Measurements from ENCODE around the gene ASTN1. TPM values are rescaled to one million over a fixed set of nuclear protein-coding genes. Genes with fewer than 3 reads are reported as not detected.
"Not testable (repeated sequence)": the region's sequence is repeated elsewhere in the genome, so short reads cannot be mapped to it uniquely, and the experiment has no call there.

Gene ASTN1
- total RNA-seq, 1 experiment from 2014 or later: not detected

DNA sequence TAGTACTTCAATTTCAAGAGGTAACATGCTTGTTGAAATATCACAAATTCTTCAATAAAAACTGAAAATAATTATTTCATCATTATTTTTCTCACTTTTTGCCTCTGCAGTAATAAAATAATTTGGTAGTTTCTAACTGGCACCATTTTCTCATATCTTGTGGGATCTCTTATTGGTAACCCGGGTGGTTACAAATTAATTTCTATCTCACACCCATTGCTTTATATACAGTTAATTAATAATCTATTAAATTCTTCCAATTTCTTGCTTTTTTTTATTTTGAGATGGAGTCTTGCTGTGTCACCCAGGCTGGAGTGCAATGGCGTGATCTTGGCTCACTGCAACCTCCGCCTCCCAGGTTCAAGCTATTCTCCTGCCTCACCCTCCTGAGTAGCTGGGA, 89.7 kb downstream of the ASTN1 start:
- in situ Hi-C loops (cut with HindIII; ENCODE audit: low pct_unique_long_range_greater_than_20kb, low sequenced_read_pairs); DNase-seq (ENCODE audit: low read depth, low spot score): not testable (repeated sequence)

DNA sequence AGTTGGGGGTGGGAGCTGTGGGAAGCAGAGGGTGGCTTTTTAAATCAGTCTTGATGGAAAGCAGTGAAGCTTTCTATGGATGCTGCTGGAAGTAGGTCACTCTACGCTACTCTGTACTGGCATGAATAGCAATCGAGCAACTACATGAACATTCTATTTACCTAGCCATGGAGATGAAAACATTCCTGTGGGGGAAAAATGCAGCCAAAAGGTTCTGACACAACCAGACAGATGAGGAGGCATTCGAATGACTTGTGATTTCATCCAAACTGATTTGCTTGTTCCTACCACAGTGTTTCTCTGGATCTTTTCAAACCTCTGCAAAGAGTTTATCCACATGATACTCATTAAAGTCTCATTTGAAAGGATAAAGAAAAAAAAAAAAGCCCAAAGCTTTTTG, 95.0 kb downstream of the ASTN1 start:
- in situ Hi-C loops (cut with HindIII; ENCODE audit: low pct_unique_long_range_greater_than_20kb, low sequenced_read_pairs): no loop called here
- no peak for DNase-seq (ENCODE audit: low read depth, low spot score)

DNA sequence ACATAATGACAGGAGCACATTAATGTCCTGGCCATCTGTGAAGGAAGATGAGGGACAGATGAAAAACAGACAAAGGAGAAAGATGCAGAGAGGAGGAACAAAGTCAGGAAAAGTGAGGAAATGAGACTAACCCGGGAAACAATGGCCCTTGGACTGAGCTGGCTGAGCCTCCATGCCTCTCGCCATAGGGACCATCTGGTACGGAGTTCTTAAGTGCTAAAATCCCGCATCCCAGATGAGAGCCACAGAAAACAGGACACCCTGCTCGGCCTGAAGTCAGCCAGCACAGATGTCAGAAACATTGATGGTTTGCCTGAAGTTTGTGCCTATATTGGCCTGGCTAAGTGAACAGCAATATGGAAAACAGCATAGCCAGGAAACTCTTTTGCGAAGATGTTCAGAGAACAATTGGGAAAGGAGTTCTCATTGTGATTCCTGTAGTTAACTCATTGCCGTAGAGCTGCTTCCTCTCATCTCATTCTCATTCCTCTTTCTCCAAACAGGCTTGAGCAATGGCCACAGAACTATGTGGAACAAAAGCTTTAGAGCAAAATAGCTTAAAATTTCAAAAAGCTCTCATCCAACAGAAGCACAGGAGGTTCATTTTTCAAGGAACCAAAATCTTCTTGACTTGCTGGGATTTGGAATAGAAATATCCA, 96.6 kb downstream of the ASTN1 start:
- in situ Hi-C loops (cut with HindIII; ENCODE audit: low pct_unique_long_range_greater_than_20kb, low sequenced_read_pairs): no loop called here
- DNase-seq (ENCODE audit: low read depth, low spot score): no peak

DNA sequence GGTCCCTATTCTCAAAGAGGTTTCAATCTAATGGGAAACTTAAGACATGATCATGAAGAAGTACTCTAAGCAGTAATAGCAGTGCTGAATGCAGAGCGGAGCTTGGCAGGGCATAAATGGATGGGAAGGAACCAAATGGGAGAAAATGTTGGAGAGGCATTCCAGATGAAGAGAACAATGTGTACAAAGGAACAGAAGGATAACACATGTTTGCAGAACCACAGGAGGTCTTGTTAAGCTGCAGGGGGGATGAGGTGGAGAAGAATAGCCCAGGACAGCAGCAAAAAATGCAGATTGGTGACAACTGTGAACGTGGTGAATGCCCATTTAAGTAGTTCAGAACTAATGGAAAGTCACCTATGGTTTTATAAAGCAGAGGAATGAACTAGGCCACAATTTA, 99.1 kb downstream of the ASTN1 start:
- in situ Hi-C loops (cut with HindIII; ENCODE audit: low pct_unique_long_range_greater_than_20kb, low sequenced_read_pairs): no loop called here
- no peak for DNase-seq (ENCODE audit: low read depth, low spot score)

DNA sequence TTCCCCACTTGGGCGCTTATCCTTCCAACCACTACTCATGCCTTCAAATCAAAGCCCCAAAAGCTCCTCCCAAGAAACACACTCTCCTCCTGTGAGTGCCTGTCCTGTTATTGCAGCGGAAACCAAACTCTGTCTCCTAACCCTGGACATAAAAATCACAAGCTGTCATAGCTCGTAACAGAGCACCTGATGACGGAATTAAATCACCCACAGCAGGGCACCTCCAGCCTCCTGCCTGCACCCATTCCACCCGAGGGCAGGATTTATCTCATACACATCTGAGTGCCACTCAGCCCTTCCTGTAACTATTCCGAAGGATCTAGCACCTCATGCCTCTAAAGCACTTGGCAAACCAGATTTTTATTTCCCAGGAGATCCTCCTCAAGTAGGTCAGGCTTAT, 100.9 kb downstream of the ASTN1 start:
- in situ Hi-C loops (cut with HindIII; ENCODE audit: low pct_unique_long_range_greater_than_20kb, low sequenced_read_pairs): no loop called here
- DNase-seq (ENCODE audit: low read depth, low spot score): no peak

- DNase-seq (ENCODE audit: low read depth, low spot score): no peak
- in situ Hi-C loops (cut with HindIII; ENCODE audit: low pct_unique_long_range_greater_than_20kb, low sequenced_read_pairs): no loop called here
These were observed 110.0 kb downstream of the ASTN1 start for GRCh38 chr1:177054542-177054941.

GRCh38 chr1:177053648-177054047, 110.9 kb downstream of the ASTN1 start:
- in situ Hi-C loops (cut with HindIII; ENCODE audit: low pct_unique_long_range_greater_than_20kb, low sequenced_read_pairs): no loop called here

GRCh38 chr1:177048314-177049069, 116.0 kb downstream of the ASTN1 start:
- DNase-seq (ENCODE audit: low read depth, low spot score): no peak
- in situ Hi-C loops (cut with HindIII; ENCODE audit: low pct_unique_long_range_greater_than_20kb, low sequenced_read_pairs): no loop called here

More at GRCh38 chr1:177053648-177054047, 110.9 kb downstream of the ASTN1 start:
- DNase-seq (ENCODE audit: low read depth, low spot score): no peak

DNA sequence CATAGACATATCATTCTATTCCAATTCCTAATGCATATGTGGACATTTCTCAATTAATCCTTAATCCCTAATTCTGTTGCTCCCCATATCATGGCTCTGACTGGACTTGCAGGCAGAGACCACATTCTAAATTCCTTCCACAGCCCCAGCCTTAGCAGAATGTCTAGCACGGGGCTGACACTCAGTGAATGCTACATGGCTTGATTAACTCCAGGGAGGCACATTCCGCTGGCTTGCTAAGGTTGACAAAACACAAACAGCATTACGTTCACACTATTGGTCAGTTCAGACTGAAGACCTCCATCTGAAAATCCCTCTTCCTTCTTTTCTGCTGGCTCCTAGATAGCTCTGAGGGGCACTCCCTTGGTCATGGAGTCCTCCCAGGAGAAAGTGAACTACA, 119.4 kb downstream of the ASTN1 start:
- in situ Hi-C loops (cut with HindIII; ENCODE audit: low pct_unique_long_range_greater_than_20kb, low sequenced_read_pairs): no loop called here
- DNase-seq (ENCODE audit: low read depth, low spot score): no peak

- in situ Hi-C loops (cut with HindIII; ENCODE audit: low pct_unique_long_range_greater_than_20kb, low sequenced_read_pairs): no loop called here
- no peak for DNase-seq (ENCODE audit: low read depth, low spot score)
These were observed 120.1 kb downstream of the ASTN1 start for GRCh38 chr1:177044390-177044789.

GRCh38 chr1:177043597-177043996, 120.9 kb downstream of the ASTN1 start:
- in situ Hi-C loops (cut with HindIII; ENCODE audit: low pct_unique_long_range_greater_than_20kb, low sequenced_read_pairs): no loop called here
- no peak for DNase-seq (ENCODE audit: low read depth, low spot score)

GRCh38 chr1:177035586-177035985, 128.9 kb downstream of the ASTN1 start:
- DNase-seq (ENCODE audit: low read depth, low spot score): no peak
- in situ Hi-C loops (cut with HindIII; ENCODE audit: low pct_unique_long_range_greater_than_20kb, low sequenced_read_pairs): no loop called here

DNA sequence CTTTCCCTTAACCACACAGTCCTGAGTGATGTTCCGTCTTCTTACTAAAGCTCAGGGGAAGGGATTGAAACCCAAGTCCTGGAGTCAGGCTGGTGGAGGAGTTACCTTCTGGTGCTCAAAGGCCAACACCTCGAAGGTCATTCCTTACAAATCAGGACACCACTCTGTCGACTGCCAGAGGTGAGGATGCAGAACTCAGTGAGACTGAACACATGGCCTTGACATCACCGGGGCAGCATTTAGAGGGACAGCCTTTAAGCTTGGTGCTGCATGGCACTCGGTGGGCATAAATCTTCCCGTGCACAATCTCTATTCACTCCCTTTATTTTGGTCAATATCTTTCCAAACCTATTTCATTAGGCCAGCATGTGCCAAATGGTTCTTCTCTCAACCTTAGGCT, 130.9 kb downstream of the ASTN1 start:
- DNase-seq (ENCODE audit: low read depth, low spot score): no peak
- in situ Hi-C loops (cut with HindIII; ENCODE audit: low pct_unique_long_range_greater_than_20kb, low sequenced_read_pairs): no loop called here

GRCh38 chr1:177032434-177032833, 132.1 kb downstream of the ASTN1 start:
- DNase-seq (ENCODE audit: low read depth, low spot score): no peak
- in situ Hi-C loops (cut with HindIII; ENCODE audit: low pct_unique_long_range_greater_than_20kb, low sequenced_read_pairs): no loop called here

DNA sequence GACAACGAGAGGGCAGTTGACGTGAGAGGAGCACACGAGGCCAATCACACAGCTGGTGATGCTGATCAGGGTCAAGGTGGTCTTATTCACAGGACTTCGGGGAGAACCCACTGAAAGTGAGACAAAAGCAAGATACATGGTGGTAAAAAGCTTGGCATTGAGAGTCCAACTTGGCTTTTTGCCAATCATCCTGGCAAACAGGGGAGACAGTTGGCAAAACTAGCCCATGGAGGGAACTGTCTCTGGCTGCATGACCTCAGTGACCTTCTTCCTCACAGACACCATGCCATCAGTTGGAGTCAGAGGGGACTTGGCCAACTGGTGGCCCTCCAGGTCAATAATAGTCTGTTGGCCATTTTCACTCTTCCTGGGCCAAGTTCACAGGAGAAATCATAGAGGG, 139.9 kb downstream of the ASTN1 start:
- in situ Hi-C loops (cut with HindIII; ENCODE audit: low pct_unique_long_range_greater_than_20kb, low sequenced_read_pairs): no loop called here
- DNase-seq (ENCODE audit: low read depth, low spot score): no peak

DNA sequence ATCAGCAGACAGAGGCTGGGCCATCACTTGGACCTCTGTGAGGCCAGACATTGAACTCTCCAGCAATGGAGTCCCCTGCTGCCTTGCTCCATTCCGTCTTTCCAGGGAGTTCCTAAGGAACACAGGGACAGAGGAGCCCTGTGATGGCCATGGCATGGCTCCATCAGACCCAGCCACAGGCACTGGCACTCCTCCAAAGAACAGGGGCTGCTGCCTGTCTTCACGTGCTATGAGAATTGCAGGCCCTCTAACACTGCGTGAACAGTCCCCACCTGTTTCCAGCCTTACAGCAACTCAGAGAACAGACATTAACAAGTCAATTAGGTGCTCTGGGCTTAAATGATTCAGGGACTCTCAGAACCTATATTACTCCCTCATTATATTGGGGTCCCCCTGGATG, 140.8 kb downstream of the ASTN1 start:
- in situ Hi-C loops (cut with HindIII; ENCODE audit: low pct_unique_long_range_greater_than_20kb, low sequenced_read_pairs): no loop called here
- DNase-seq (ENCODE audit: low read depth, low spot score): no peak

DNA sequence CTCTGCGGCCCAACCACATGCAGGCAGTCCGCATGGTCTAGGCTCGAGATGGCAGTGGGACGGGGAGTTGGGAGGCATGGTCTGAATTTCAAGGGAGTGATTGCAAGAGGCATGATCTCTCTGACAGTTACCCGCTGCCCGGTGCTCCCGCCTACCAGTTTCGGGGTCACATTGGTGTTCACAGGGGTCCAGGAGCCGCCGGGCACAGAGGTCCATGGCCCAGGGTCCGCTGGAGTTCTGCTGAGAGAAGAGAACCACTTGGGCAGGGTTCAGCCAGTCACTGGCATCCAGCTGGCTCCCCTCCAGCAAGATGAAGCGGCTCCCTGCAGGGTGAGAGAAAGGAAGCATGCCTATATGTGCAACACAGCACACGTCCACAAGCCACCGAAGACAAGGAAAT, 141.3 kb downstream of the ASTN1 start:
- DNase-seq (ENCODE audit: low read depth, low spot score): no peak
- in situ Hi-C loops (cut with HindIII; ENCODE audit: low pct_unique_long_range_greater_than_20kb, low sequenced_read_pairs): no loop called here

GRCh38 chr1:177021687-177022086, 142.8 kb downstream of the ASTN1 start:
- no peak for DNase-seq (ENCODE audit: low read depth, low spot score)
- in situ Hi-C loops (cut with HindIII; ENCODE audit: low pct_unique_long_range_greater_than_20kb, low sequenced_read_pairs): no loop called here

DNA sequence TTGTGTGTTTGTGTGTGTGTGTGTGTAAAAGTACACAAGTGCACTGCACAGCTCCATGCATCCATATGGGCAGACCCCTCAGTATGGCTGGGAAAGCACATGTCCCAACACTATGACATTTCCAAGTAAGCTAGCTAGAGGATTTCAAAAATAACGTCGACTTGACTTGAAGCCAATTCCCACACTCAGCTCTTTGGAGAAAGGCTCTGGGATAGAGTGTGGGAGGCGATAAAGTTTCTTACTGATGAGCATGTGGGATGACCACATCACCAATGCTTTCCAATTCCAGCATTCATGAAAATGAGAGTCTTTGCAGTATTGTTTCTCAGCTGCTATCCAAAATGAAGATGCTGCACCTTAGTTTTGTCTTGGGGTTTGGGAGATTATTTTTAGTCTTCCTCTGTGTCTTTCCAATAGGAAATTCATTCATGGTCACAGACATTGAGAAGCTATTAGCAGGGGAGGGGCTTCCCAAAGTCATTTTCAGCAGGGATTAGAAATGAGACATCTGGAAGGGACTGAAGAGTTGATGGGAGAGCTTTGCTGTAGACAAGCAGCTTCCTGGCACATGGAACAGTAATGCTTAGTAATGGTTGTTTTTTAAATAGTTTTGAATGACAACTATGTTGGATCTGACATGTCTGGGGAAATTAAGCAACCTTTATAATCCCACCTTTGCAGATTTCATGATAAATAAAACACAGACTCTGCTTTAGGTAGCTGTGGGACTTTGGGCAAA, 143.5 kb downstream of the ASTN1 start:
- DNase-seq (ENCODE audit: low read depth, low spot score): no peak
- in situ Hi-C loops (cut with HindIII; ENCODE audit: low pct_unique_long_range_greater_than_20kb, low sequenced_read_pairs): no loop called here
